ENCODE results near the gene RASIP1. TPM values are rescaled to one million over a fixed set of nuclear protein-coding genes. Genes with fewer than 3 reads are reported as not detected.
"Not testable (repeated sequence)": the region's sequence is repeated elsewhere in the genome, so short reads cannot be mapped to it uniquely, and the experiment has no call there.

Gene RASIP1
- total RNA-seq, 4 donors from 2014 or later = 3.0 to 11.1 (median 7.0) TPM

DNA sequence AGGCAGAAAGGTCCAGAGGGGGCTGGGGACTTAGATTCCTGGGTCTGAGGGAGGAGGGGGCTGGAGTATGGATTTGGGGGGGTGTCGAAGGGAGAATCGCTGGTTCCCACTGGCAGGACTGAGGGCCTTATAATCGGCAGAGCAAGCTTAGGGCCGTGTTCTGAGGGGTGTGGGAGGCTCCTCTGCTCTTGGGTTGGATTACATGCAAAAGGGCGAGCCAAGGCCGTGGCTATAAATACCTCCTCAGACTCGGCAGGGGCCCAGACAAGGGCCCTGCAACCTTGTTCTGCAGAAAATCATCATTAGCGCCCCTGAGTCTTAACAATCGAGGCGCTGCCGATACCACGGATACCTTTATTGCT lies 20.2 kb downstream of the RASIP1 start:
- H3K36me3 ChIP-seq = no peaks in the 10 kb centered on the region
- in situ Hi-C loops (cut with MboI; ENCODE audit: low pct_ligation_motif_present in 1 of 4, low pct_unique_long_range_greater_than_20kb in 1 of 4, low sequenced_read_pairs in 3 of 4) (no loop called here), intact Hi-C loops (cut with DNase I; ENCODE audit: low total_unique reads) (no loop called here)
- WGBS, 2 donors (ENCODE audit: low coverage in 1 of 2) = 24 to 46% methylated on average over 7 to 12 of the region's 12 CpGs
- DNase-seq = no peak
- no peaks in the 10 kb centered on the region for H3K27me3 ChIP-seq
- H3K4me1 ChIP-seq = peaks cover 13 to 36% (median 24%) of the 10 kb centered on the region in 4 donors
- H3K27ac ChIP-seq = peak overlapping the region; percentile 81 to 88 (median 86)
- TF ChIP-seq POLR2AphosphoS5 (IDR thresholded peaks at IDR 0.05) (no peak), EP300 (IDR thresholded peaks at IDR 0.05; ENCODE audit: low read depth) (no peak), POLR2A (IDR thresholded peaks at IDR 0.05) (no peak)
- TF ChIP-seq, protein P1, sequence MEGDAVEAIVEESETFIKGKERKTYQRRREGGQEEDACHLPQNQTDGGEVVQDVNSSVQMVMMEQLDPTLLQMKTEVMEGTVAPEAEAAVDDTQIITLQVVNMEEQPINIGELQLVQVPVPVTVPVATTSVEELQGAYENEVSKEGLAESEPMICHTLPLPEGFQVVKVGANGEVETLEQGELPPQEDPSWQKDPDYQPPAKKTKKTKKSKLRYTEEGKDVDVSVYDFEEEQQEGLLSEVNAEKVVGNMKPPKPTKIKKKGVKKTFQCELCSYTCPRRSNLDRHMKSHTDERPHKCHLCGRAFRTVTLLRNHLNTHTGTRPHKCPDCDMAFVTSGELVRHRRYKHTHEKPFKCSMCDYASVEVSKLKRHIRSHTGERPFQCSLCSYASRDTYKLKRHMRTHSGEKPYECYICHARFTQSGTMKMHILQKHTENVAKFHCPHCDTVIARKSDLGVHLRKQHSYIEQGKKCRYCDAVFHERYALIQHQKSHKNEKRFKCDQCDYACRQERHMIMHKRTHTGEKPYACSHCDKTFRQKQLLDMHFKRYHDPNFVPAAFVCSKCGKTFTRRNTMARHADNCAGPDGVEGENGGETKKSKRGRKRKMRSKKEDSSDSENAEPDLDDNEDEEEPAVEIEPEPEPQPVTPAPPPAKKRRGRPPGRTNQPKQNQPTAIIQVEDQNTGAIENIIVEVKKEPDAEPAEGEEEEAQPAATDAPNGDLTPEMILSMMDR (IDR thresholded peaks at IDR 0.05) = no peak
- no peaks in the 10 kb centered on the region for H3K9me3 ChIP-seq
- H3K4me3 ChIP-seq = peak overlapping the region in 2 of 4 donors; percentile 40 to 67

DNA sequence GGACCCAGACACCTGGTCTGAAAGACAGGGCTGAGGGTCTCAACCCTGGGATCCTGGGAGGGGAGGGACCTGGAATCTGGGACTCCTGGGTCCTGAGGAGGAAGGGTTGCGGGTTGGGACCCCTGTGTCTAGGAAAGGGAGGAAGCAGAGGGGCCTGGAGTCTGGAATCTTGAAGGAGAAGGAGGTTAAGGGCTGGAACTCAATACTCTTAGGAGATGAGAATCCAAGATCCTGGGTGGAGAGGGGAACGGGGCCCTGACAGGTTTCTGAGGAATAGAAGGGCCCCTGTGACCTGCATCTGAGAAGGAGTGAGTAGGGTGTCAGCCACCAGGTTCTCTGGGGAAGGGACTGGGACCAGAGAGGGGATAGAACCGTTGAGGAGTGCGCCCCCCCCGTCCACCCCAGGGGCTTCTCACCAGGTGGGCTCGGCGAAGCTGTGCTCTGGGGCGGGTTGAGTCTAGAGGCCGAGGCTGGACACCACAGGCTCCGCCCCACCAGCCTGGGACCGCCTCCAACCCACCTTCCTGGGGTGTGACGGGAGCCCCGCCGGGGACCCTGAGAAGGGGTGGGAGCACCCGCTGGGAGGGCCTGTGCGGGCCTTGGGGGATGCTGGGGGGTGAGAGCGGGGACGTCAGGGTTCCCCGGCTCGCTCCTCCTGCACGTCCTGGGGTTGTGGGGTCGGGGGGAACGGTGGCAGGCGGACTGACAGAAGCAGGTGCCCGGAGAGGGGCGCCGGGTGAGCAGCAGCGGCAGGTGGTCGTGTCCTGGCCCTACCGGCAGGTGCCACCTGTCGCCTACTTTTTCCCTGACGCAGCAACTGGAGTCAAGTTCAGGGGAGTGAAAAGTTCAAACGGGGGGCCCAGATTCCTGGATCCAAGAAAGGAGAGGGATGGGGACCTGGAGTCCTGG lies 20.9 kb downstream of the RASIP1 start, which contains the start of gene MAMSTR:
Gene MAMSTR (minus strand): TSS at position 463 of the 909 bp plus-strand sequence. CDS start 694 bp downstream, outside the sequence.
- peak within 1 kb of the TSS; percentile 81 to 88 (median 86) for H3K27ac ChIP-seq
- 78 to 85% methylated on average over 12 to 33 of the region's 33 CpGs for WGBS, 2 donors (ENCODE audit: low coverage in 1 of 2)
- H3K9me3 ChIP-seq = no peaks in the 10 kb centered on the region
- TF ChIP-seq POLR2AphosphoS5 (IDR thresholded peaks at IDR 0.05) (no peak), POLR2A (IDR thresholded peaks at IDR 0.05) (no peak), EP300 (IDR thresholded peaks at IDR 0.05; ENCODE audit: low read depth) (no peak)
- TF ChIP-seq, protein P1 (IDR thresholded peaks at IDR 0.05) = no peak
- in situ Hi-C loops (cut with MboI; ENCODE audit: low pct_ligation_motif_present in 1 of 4, low pct_unique_long_range_greater_than_20kb in 1 of 4, low sequenced_read_pairs in 3 of 4) (no loop called here), intact Hi-C loops (cut with DNase I; ENCODE audit: low total_unique reads) (no loop called here)
- H3K4me3 ChIP-seq = peak within 1 kb of the TSS in 2 of 4 donors; percentile 40 to 67
- DNase-seq = no peak
- H3K27me3 ChIP-seq = no peaks in the 10 kb centered on the region
- no peaks in the 10 kb centered on the region for H3K36me3 ChIP-seq
- peaks cover 17 to 40% (median 31%) of the 10 kb centered on the region in 4 donors for H3K4me1 ChIP-seq

DNA sequence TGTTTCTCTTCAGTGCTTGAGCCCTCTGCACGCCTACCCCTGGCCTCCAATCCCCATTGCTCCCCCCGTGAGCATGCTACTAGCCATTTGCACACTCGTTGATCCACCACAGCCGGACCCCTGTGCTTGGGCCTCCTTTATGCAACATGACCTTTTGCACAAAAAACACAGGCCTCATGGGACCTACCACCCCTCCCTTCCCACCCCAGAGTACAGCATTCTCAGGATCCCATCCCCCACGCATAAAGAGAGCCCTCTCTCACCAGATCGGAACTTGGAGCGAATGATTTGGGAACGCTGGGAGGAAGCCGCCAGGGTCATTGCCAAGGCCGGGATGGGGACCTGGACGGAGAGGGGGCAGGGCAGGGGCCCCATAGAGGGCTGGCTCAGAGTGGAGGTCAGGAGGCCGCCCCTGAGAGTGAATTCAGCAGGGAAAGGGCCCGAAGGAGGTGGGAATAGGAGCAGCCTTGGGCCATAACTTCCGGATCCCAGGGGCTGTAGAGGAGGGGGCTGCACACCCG lies 21.6 kb downstream of the RASIP1 start:
- DNase-seq = no peak
- Histone ChIP-seq H3K9me3 (no peaks in the 10 kb centered on the region), H3K27me3 (no peaks in the 10 kb centered on the region), H3K4me1 (peaks cover 17 to 40% (median 32%) of the 10 kb centered on the region in 4 donors), H3K36me3 (no peaks in the 10 kb centered on the region), H3K4me3 (no peak overlapping the region), H3K27ac (no peak overlapping the region)
- intact Hi-C loops (cut with DNase I; ENCODE audit: low total_unique reads) = no loop called here
- 71 to 74% methylated on average over 3 to 15 of the region's 15 CpGs for WGBS, 2 donors (ENCODE audit: low coverage in 1 of 2)
- in situ Hi-C loops (cut with MboI; ENCODE audit: low pct_ligation_motif_present in 1 of 4, low pct_unique_long_range_greater_than_20kb in 1 of 4, low sequenced_read_pairs in 3 of 4) = no loop called here
- TF ChIP-seq, protein P1 (IDR thresholded peaks at IDR 0.05) = no peak
- TF ChIP-seq POLR2AphosphoS5 (IDR thresholded peaks at IDR 0.05) (no peak), POLR2A (IDR thresholded peaks at IDR 0.05) (no peak), EP300 (IDR thresholded peaks at IDR 0.05; ENCODE audit: low read depth) (no peak)

DNA sequence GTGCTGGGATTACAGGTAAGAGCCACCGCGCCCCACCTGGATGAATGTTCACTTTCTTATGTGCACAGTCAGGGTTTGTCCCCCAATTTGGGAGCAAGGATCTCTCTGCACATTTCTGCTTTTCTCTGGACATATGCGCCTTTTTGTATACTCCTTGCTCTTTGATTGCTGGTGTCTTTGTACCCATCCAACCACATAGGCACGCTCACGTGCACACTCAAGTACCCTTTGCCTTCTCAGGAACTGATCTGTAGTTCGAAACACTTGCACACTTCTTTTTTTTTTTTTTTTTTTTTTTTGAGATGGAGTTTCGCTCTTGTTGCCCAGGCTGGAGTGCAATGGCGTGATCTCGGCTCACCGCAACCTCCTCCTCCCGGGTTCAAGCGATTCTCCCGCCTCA lies 22.3 kb downstream of the RASIP1 start:
- DNase-seq; in situ Hi-C loops (cut with MboI; ENCODE audit: low pct_ligation_motif_present in 1 of 4, low pct_unique_long_range_greater_than_20kb in 1 of 4, low sequenced_read_pairs in 3 of 4); intact Hi-C loops (cut with DNase I; ENCODE audit: low total_unique reads); H3K4me3 ChIP-seq; H3K36me3 ChIP-seq; H3K27ac ChIP-seq; H3K9me3 ChIP-seq; H3K27me3 ChIP-seq: not testable (repeated sequence)
- 93 to 95% methylated on average over 9 to 13 of the region's 13 CpGs for WGBS, 2 donors (ENCODE audit: low coverage in 1 of 2)
- peaks cover 20 to 47% (median 39%) of the 10 kb centered on the region in 4 donors for H3K4me1 ChIP-seq

Data from transverse colon (tissue), 4 donors.